GM12865 (cell line): ENCODE results near the gene SLC5A11.
A peak's percentile ranks its signal among the peaks of the same experiment; 100 is the strongest.
"Not testable (repeated sequence)": the region's sequence is repeated elsewhere in the genome, so short reads cannot be mapped to it uniquely, and the experiment has no call there.

Experiments
- DNase-seq: peaks from one replicate; pipeline ENCODE4 v3.0.0; 2010; ENCODE audit warnings: low read depth
- H3K4me3 ChIP-seq: 2 replicates; pipeline ENCODE4 v1.5.1; 2011; ENCODE audit warnings: mild to moderate bottlenecking, low read depth, low read length, control low read depth
- CTCF ChIP-seq: IDR thresholded peaks from 2 replicates; pipeline ENCODE4 v1.5.1; 2011; ENCODE audit warnings: low read length, control low read depth, low read depth, inconsistent platforms; ENCODE audit not compliant: insufficient read depth; ENCODE audit errors: missing control alignments

Gene SLC5A11

GRCh38 chr16:24879684-24880083 is 33.9 kb downstream of the SLC5A11 start:
- no peak overlapping the region for H3K4me3 ChIP-seq
- TF ChIP-seq CTCF: no peak
- no peak for DNase-seq

- TF ChIP-seq CTCF: no peak
- DNase-seq: peak; percentile 8
- H3K4me3 ChIP-seq: no peak overlapping the region
These were observed 38.0 kb downstream of the SLC5A11 start for GRCh38 chr16:24883714-24884151.

GRCh38 chr16:24887472-24887871 is 41.7 kb downstream of the SLC5A11 start:
- TF ChIP-seq CTCF: no peak
- no peak for DNase-seq
- H3K4me3 ChIP-seq: no peak overlapping the region

- DNase-seq: no peak
- no peak for TF ChIP-seq CTCF
- H3K4me3 ChIP-seq: no peak overlapping the region
These were observed 45.0 kb downstream of the SLC5A11 start for GRCh38 chr16:24890746-24891145.

GRCh38 chr16:24896439-24896838 is 50.7 kb downstream of the SLC5A11 start:
- no peak for TF ChIP-seq CTCF
- no peak overlapping the region for H3K4me3 ChIP-seq
- peak; percentile 34 for DNase-seq

- H3K4me3 ChIP-seq, DNase-seq: not testable (repeated sequence)
These were observed 51.8 kb downstream of the SLC5A11 start for GRCh38 chr16:24897522-24897921.

GRCh38 chr16:24900230-24900629 is 54.5 kb downstream of the SLC5A11 start:
- no peak for DNase-seq
- TF ChIP-seq CTCF: no peak

More at GRCh38 chr16:24900230-24900629, 54.5 kb downstream of the SLC5A11 start:
- H3K4me3 ChIP-seq: no peak overlapping the region
